Measurements from ENCODE around the gene CLOCK.

CLOCK gene

DNA sequence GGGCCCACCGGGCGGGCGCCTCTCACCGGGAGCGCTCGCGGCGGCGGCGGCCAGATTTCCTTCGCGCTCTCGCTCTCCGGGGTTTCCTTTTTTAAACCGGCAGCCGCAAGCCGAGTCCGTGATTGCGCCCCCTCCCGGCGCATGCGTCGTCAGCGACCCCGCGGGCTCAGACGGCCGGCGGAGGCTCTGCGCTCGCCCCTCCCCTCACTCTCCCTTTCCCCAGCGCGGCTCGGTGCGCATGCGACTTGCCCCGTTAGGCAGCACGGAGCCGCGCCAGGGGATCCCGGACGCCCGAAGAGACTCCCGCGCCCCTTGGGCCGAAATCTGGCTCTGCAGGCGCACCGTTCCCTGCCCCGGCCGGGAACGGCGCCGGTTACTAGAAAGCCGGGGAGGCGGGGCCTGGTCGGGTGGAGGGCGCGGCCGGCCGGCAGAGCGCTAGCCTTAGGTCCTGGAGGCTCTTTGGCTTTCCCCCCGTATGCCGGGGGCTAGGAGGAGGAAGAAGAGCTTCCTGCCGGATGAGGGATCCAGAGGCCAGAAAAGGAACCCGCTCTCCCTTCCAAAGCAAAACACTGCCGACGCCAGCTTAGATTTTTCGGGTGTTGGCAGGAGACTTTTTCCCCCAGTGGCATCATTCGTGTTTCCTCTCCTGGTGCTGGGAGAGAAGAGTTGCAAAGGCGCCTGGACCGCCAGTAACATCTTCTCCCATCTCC is at the start of gene CLOCK (continued):
- TF ChIP-seq, protein P1, sequence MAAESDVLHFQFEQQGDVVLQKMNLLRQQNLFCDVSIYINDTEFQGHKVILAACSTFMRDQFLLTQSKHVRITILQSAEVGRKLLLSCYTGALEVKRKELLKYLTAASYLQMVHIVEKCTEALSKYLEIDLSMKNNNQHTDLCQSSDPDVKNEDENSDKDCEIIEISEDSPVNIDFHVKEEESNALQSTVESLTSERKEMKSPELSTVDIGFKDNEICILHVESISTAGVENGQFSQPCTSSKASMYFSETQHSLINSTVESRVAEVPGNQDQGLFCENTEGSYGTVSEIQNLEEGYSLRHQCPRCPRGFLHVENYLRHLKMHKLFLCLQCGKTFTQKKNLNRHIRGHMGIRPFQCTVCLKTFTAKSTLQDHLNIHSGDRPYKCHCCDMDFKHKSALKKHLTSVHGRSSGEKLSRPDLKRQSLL (tag by site-specific recombination; IDR thresholded peaks at IDR 0.05), result no peak
- TF ChIP-seq ZNF174 (tag by site-specific recombination; IDR thresholded peaks at IDR 0.05) (no peak), ZBTB44 (tag by site-specific recombination; IDR thresholded peaks at IDR 0.05) (no peak), ZNF549 (tag by site-specific recombination; IDR thresholded peaks at IDR 0.05) (no peak), ZNF560 (tag by site-specific recombination; IDR thresholded peaks at IDR 0.05; ENCODE audit: borderline replicate concordance) (no peak), ZNF26 (tag by site-specific recombination; IDR thresholded peaks at IDR 0.05) (no peak), PRDM6 (tag by site-specific recombination; IDR thresholded peaks at IDR 0.05) (no peak), ZNF747 (tag by site-specific recombination; IDR thresholded peaks at IDR 0.05) (no peak), TRIM28 (IDR thresholded peaks at IDR 0.05; ENCODE audit: borderline replicate concordance, low read length) (no peak), ZNF311 (tag by site-specific recombination; IDR thresholded peaks at IDR 0.05; ENCODE audit: borderline replicate concordance) (no peak), ZNF514 (tag by site-specific recombination; IDR thresholded peaks at IDR 0.05) (no peak), HIC1 (tag by site-specific recombination; IDR thresholded peaks at IDR 0.05) (no peak), GLI2 (tag by site-specific recombination; IDR thresholded peaks at IDR 0.05; ENCODE audit: borderline replicate concordance, low read depth) (no peak), ZFP37 (tag by site-specific recombination; IDR thresholded peaks at IDR 0.05) (no peak), SETDB1 (IDR thresholded peaks at IDR 0.05; ENCODE audit: insufficient read length, low read length) (no peak), BCL11A (tag by site-specific recombination; IDR thresholded peaks at IDR 0.05; ENCODE audit: low read depth) (no peak), ZNF530 (tag by site-specific recombination; IDR thresholded peaks at IDR 0.05; ENCODE audit: low read depth) (no peak), ZEB2 (tag by site-specific recombination; IDR thresholded peaks at IDR 0.05) (peak; percentile 69), ZNF621 (tag by site-specific recombination; IDR thresholded peaks at IDR 0.05) (no peak), ZNF830 (tag by site-specific recombination; IDR thresholded peaks at IDR 0.05; ENCODE audit: low read depth) (no peak)
- TF ChIP-seq, protein P2, sequence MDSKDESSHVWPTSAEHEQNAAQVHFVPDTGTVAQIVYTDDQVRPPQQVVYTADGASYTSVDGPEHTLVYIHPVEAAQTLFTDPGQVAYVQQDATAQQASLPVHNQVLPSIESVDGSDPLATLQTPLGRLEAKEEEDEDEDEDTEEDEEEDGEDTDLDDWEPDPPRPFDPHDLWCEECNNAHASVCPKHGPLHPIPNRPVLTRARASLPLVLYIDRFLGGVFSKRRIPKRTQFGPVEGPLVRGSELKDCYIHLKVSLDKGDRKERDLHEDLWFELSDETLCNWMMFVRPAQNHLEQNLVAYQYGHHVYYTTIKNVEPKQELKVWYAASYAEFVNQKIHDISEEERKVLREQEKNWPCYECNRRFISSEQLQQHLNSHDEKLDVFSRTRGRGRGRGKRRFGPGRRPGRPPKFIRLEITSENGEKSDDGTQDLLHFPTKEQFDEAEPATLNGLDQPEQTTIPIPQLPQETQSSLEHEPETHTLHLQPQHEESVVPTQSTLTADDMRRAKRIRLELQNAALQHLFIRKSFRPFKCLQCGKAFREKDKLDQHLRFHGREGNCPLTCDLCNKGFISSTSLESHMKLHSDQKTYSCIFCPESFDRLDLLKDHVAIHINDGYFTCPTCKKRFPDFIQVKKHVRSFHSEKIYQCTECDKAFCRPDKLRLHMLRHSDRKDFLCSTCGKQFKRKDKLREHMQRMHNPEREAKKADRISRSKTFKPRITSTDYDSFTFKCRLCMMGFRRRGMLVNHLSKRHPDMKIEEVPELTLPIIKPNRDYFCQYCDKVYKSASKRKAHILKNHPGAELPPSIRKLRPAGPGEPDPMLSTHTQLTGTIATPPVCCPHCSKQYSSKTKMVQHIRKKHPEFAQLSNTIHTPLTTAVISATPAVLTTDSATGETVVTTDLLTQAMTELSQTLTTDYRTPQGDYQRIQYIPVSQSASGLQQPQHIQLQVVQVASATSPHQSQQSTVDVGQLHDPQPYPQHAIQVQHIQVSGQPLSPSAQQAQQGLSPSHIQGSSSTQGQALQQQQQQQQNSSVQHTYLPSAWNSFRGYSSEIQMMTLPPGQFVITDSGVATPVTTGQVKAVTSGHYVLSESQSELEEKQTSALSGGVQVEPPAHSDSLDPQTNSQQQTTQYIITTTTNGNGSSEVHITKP (tag by site-specific recombination; IDR thresholded peaks at IDR 0.05), result no peak
- TF ChIP-seq, protein P3, sequence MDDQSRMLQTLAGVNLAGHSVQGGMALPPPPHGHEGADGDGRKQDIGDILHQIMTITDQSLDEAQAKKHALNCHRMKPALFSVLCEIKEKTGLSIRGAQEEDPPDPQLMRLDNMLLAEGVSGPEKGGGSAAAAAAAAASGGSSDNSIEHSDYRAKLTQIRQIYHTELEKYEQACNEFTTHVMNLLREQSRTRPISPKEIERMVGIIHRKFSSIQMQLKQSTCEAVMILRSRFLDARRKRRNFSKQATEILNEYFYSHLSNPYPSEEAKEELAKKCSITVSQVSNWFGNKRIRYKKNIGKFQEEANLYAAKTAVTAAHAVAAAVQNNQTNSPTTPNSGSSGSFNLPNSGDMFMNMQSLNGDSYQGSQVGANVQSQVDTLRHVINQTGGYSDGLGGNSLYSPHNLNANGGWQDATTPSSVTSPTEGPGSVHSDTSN (CRISPR knock-in tag; IDR thresholded peaks at IDR 0.05), result no peak
- TF ChIP-seq, protein P4, sequence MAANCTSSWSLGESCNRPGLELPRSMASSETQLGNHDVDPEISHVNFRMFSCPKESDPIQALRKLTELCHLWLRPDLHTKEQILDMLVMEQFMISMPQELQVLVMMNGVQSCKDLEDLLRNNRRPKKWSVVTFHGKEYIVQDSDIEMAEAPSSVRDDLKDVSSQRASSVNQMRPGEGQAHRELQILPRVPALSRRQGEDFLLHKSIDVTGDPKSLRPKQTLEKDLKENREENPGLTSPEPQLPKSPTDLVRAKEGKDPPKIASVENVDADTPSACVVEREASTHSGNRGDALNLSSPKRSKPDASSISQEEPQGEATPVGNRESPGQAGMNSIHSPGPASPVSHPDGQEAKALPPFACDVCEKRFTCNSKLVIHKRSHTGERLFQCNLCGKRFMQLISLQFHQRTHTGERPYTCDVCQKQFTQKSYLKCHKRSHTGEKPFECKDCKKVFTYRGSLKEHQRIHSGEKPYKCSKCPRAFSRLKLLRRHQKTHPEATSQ (tag by site-specific recombination; IDR thresholded peaks at IDR 0.05), result no peak; the same call in 1 of the 2 replicates

All from HEK293 (cell line).